ENCODE measurements around the gene DUSP19.
A peak's percentile ranks its signal among the peaks of the same experiment; 100 is the strongest.
"Not testable (repeated sequence)": the region's sequence is repeated elsewhere in the genome, so short reads cannot be mapped to it uniquely, and the experiment has no call there.

The DUSP19 gene

DNA sequence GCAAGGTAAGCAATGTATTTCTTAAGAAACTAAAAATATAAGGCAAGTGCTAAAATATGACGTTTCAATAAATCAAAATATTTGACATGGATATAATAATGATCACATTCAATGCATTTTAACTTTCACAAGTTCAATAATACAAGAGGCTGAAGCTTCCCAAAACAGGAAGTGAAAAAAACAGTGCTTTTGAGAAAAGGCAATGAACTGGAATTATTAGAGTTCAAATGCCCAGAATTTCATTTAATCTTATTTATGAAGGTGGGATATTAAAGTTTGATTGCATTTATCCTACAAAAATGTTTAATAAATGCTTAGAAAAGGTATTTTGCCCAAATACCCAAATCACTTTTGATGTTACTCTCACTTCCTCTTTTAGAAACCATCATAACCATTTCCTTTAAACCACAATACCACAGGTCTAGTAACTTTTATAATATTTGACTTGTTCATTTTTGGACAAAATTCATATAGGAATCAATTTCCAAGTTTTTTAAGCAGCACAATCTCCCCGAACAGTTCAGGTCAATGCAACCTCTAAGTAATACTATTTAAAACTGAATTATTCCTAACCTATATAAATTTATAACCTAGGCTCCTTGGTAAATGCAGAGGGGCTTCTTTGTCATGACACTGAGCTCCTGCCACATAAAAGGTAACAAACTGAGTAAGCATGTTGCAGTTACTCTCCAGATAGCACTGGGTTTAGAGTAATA, 42.4 kb upstream of the DUSP19 start:
- peak overlapping the region; percentile 86 for H3K9ac ChIP-seq (ENCODE audit: insufficient read length, low read depth)
- no peaks in the 10 kb centered on the region for H3K4me1 ChIP-seq (ENCODE audit: insufficient read depth, insufficient read length)
- no peak for TF ChIP-seq ZNF274 (IDR thresholded peaks at IDR 0.05; ENCODE audit: low read depth, low read length)
- no peak for TF ChIP-seq YY1 (IDR thresholded peaks at IDR 0.05; ENCODE audit: insufficient read depth, insufficient read length)
- TF ChIP-seq SUZ12 (IDR thresholded peaks at IDR 0.05; ENCODE audit: extremely low read depth, insufficient read depth, insufficient read length) = no peak
- H3K4me3 ChIP-seq (ENCODE audit: insufficient read length, low read depth) = peak overlapping the region; percentile 74
- peaks cover 3% of the 10 kb centered on the region for H3K36me3 ChIP-seq (ENCODE audit: insufficient read depth, insufficient read length, low read length)
- H3K27me3 ChIP-seq (ENCODE audit: insufficient read depth, insufficient read length) = peaks cover 17% of the 10 kb centered on the region
- no peak for DNase-seq (ENCODE audit: low read depth, low spot score)
- H3K9me3 ChIP-seq (ENCODE audit: insufficient read depth, low read length) = no peaks in the 10 kb centered on the region

DNA sequence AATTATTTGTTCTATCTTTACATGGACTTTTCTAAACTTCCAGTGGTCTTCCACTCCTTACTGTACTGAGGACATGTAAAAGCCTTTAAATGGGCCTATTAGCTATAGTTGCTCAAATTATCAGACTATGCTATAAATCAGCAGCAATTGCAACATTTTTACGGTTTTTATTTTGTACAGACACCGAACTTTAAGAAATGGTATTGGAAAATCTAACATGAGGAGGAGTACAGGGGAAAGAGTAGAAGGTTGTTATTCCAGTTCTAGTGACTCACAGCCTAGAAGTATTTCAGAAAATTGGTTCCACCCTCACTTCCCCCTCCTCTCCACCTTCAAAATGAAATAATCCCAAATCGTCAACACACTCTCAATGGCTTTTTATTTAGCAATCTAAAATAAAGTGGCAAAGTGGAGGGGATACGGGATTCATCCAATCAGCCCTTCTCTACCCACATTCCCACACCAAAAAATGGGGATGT, 41.4 kb upstream of the DUSP19 start:
- TF ChIP-seq YY1 (IDR thresholded peaks at IDR 0.05; ENCODE audit: insufficient read depth, insufficient read length) = no peak
- TF ChIP-seq ZNF274 (IDR thresholded peaks at IDR 0.05; ENCODE audit: low read depth, low read length) = no peak
- no peak for TF ChIP-seq SUZ12 (IDR thresholded peaks at IDR 0.05; ENCODE audit: extremely low read depth, insufficient read depth, insufficient read length)
- Histone ChIP-seq H3K4me3 (ENCODE audit: insufficient read length, low read depth) (peak overlapping the region; percentile 74), H3K9ac (ENCODE audit: insufficient read length, low read depth) (peak overlapping the region; percentile 86), H3K27me3 (ENCODE audit: insufficient read depth, insufficient read length) (peaks cover 17% of the 10 kb centered on the region), H3K36me3 (ENCODE audit: insufficient read depth, insufficient read length, low read length) (peaks cover 3% of the 10 kb centered on the region), H3K9me3 (ENCODE audit: insufficient read depth, low read length) (no peaks in the 10 kb centered on the region), H3K4me1 (ENCODE audit: insufficient read depth, insufficient read length) (no peaks in the 10 kb centered on the region)
- no peak for DNase-seq (ENCODE audit: low read depth, low spot score)

DNA sequence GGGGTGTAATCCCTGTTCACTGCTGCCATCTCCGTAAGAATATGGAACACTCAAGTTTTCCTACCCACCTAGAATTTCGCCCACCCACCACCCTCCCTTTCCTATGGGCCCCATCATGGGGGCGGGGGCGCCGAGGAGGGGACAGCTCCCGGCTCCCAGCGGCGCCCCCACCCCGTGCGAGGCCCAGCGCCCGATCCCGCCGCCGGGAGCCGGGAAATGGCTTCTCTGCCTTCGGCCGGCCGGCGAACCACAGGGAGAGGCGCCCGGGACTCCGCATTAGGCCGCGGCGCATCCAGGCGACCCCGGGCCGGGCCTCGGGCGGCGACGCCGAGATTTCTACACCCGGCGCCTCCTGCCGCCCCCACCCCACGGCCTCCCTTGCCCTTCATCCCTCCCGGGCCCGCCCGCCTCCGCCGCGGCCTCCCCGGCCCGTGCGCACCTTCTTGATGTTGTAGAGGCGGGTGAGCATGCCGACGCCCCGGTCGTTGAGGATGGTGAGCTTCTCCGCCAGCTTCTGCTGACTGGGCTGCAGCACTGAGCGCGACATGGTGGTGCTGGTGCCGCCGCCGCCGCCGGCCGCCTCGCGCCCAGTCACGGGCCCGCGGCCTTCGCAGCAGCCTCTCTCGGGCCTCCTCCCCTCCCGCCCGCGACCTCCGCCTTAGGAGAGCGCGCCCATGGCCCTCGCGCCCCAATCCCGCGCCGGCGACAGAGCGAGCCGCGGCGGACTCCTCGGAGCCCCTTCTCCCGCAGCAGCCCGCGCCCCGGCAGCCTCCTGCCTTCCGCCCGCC, 40.8 kb upstream of the DUSP19 start:
- no peaks in the 10 kb centered on the region for H3K4me1 ChIP-seq (ENCODE audit: insufficient read depth, insufficient read length)
- no peaks in the 10 kb centered on the region for H3K9me3 ChIP-seq (ENCODE audit: insufficient read depth, low read length)
- peaks cover 17% of the 10 kb centered on the region for H3K27me3 ChIP-seq (ENCODE audit: insufficient read depth, insufficient read length)
- peak overlapping the region; percentile 86 for H3K9ac ChIP-seq (ENCODE audit: insufficient read length, low read depth)
- no peak for TF ChIP-seq SUZ12 (IDR thresholded peaks at IDR 0.05; ENCODE audit: extremely low read depth, insufficient read depth, insufficient read length)
- no peak for TF ChIP-seq ZNF274 (IDR thresholded peaks at IDR 0.05; ENCODE audit: low read depth, low read length)
- TF ChIP-seq YY1 (IDR thresholded peaks at IDR 0.05; ENCODE audit: insufficient read depth, insufficient read length) = no peak
- DNase-seq (ENCODE audit: low read depth, low spot score) = no peak
- peak overlapping the region; percentile 74 for H3K4me3 ChIP-seq (ENCODE audit: insufficient read length, low read depth)
- peaks cover 3% of the 10 kb centered on the region for H3K36me3 ChIP-seq (ENCODE audit: insufficient read depth, insufficient read length, low read length)

DNA sequence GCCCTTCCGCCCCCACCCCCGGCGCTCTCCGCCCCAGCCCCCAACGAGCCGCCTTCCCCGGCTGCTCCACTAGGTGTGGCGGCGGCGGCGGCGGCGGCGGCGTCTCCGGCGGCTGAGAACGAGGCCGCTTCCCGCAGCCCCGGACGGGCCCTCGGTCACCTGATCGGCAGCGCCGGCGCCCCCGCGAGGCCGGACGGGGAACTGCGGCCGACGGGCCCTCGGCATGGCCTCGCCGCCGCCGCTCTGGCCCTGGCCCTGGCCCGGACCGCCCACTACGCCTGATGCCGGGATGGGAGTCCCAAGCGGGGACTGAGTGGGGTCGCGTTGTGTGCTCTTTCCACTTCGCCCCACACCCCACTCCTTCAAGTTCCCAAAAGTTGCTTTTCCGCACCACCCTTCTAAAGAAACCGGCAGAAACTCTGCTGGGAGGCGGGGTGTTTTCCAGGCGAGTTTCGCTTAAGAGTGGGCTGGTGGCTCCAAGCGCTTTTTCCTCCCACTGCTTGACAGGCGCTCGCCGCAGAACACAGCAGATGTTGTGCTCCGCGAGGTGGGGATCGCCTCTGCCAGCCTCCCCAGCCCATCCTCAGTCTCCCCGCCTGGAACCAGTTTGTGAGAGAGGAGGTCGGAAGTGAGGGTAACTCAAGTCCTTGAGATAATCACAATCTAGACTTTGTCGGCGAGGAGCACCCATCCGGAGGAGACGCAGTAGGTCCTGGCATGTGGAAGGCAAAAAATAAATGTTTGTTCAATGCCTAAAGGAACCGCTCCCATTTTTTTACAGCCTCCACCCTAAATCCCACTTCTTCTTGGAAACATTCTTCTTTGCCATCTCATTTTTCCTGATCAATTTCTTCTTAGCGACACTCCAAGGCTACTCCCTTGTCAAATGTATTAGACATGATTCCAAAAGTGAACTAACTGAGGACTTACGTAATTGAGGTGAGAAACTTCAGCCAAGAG, 39.9 kb upstream of the DUSP19 start, which contains the start of gene NCKAP1:
Gene NCKAP1, minus strand, starts transcription at position 117 of the 960 bp plus-strand sequence. CDS start 358 bp downstream, outside the sequence.
- Histone ChIP-seq H3K4me1 (ENCODE audit: insufficient read depth, insufficient read length) (no peaks in the 10 kb centered on the region), H3K4me3 (ENCODE audit: insufficient read length, low read depth) (peak within 1 kb of the TSS; percentile 74), H3K27me3 (ENCODE audit: insufficient read depth, insufficient read length) (peaks cover 17% of the 10 kb centered on the region), H3K9ac (ENCODE audit: insufficient read length, low read depth) (peak within 1 kb of the TSS; percentile 86), H3K36me3 (ENCODE audit: insufficient read depth, insufficient read length, low read length) (peaks cover 3% of the 10 kb centered on the region), H3K9me3 (ENCODE audit: insufficient read depth, low read length) (no peaks in the 10 kb centered on the region)
- TF ChIP-seq SUZ12 (IDR thresholded peaks at IDR 0.05; ENCODE audit: extremely low read depth, insufficient read depth, insufficient read length) = no peak
- DNase-seq (ENCODE audit: low read depth, low spot score) = peak; percentile 57

DNA sequence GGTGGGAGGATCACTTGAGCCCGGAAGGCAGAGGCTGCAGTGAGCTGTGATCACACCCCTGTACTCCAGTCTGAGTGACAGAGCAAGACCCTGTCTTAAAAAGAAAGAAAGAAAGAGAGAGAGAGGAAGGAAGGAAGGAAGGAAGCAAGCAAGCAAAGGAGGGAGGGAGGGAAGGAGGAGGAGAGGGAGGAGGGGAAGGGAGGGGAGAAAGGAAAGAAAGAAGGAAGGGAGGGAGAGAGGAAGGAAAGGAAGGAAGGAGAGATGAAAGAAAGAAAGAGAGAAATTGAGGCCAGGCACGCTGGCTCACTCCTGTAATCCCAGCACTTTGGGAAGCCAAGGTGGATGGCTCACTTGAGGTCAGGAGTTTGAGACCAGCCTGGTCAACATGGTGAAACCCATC, 37.9 kb upstream of the DUSP19 start:
- DNase-seq (ENCODE audit: low read depth, low spot score) = no peak
- Histone ChIP-seq H3K27me3 (ENCODE audit: insufficient read depth, insufficient read length) (peaks cover 17% of the 10 kb centered on the region), H3K4me3 (ENCODE audit: insufficient read length, low read depth) (no peak overlapping the region), H3K9ac (ENCODE audit: insufficient read length, low read depth) (no peak overlapping the region), H3K9me3 (ENCODE audit: insufficient read depth, low read length) (peaks cover 3% of the 10 kb centered on the region; the same call in 1 of the 2 replicates), H3K4me1 (ENCODE audit: insufficient read depth, insufficient read length) (no peaks in the 10 kb centered on the region), H3K36me3 (ENCODE audit: insufficient read depth, insufficient read length, low read length) (no peaks in the 10 kb centered on the region)
- TF ChIP-seq SUZ12 (IDR thresholded peaks at IDR 0.05; ENCODE audit: extremely low read depth, insufficient read depth, insufficient read length) (no peak), YY1 (IDR thresholded peaks at IDR 0.05; ENCODE audit: insufficient read depth, insufficient read length) (no peak), ZNF274 (IDR thresholded peaks at IDR 0.05; ENCODE audit: low read depth, low read length) (no peak)

DNA sequence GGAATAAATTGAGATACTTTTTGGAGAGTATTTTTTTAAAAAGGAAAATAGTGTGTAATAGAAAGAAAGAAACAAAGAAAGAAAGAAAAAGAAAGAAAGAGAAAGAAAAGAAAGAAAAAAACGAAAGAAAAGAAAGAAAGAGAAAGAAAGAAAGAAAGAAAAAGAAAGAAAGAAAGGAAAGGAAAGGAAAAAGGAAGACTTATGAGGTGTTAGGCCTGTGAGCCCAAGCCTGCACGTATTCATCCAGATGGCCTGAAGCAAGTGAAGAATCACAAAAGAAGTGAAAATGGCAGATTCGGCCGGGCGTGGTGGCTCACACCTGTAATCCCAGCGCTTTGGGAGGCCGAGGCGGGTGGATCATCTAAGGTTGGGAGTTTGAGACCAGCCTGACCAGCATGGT, 35.0 kb upstream of the DUSP19 start:
- Histone ChIP-seq H3K27me3 (ENCODE audit: insufficient read depth, insufficient read length) (peaks cover 17% of the 10 kb centered on the region), H3K9me3 (ENCODE audit: insufficient read depth, low read length) (peaks cover 32% of the 10 kb centered on the region)
- DNase-seq (ENCODE audit: low read depth, low spot score); H3K4me3 ChIP-seq (ENCODE audit: insufficient read length, low read depth); H3K9ac ChIP-seq (ENCODE audit: insufficient read length, low read depth); H3K4me1 ChIP-seq (ENCODE audit: insufficient read depth, insufficient read length); H3K36me3 ChIP-seq (ENCODE audit: insufficient read depth, insufficient read length, low read length): not testable (repeated sequence)

DNA sequence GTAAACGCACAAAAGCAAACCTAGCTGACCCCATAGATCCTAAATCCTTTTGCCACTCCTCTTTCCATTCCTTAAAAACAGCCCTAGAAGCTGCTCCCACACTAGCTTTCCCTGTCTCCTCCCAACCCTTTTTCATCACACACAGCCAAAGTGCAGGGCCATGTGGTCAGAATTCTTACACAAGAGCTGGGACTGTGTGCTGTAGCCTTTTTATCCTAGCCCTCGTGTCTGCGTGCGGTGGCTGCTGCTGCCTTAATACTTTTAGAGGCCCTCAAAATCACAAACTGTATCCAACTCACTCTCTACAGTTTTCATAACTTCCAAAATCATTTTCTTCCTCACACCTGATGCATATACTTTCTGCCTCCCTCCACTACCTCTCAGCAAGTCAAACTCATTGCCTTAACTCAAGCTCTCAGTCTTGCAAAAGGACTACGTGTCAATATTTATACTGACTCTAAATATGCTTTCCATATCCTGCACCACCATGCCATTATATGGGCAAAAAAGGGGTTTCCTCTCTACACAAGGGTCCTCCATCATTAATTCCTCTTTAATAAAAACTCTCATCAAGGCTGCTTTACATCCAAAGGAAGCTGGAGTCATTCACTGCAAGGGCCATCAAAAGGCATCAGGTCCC, 30.9 kb upstream of the DUSP19 start:
- peaks cover 67% of the 10 kb centered on the region for H3K9me3 ChIP-seq (ENCODE audit: insufficient read depth, low read length)
- H3K4me3 ChIP-seq (ENCODE audit: insufficient read length, low read depth); H3K9ac ChIP-seq (ENCODE audit: insufficient read length, low read depth); H3K4me1 ChIP-seq (ENCODE audit: insufficient read depth, insufficient read length); DNase-seq (ENCODE audit: low read depth, low spot score); H3K36me3 ChIP-seq (ENCODE audit: insufficient read depth, insufficient read length, low read length); H3K27me3 ChIP-seq (ENCODE audit: insufficient read depth, insufficient read length): not testable (repeated sequence)
